ENCODE measurements around the gene TGM4.
"Not testable (repeated sequence)": the region's sequence is repeated elsewhere in the genome, so short reads cannot be mapped to it uniquely, and the experiment has no call there.

Gene TGM4

DNA sequence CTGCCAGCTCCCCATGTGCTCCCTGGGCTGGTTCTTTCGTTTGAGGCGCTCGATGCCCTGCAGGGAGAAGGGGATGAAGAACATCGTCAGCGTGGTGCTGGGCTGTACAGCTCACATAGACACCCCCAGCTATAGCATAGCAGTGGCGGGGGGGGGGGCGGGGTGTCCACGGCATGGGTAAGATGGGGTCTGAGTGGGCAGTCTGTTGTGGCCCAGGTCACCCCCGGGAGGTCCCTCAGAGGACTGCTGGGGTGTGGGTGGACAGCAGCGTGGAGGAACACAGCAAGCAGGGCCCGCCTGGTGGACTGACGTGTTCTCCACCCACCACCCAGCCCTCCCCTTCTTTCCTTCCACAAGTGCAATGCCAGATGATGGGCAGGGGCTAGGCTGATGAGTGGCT, 43.7 kb downstream of the TGM4 start:
- no peak for DNase-seq

DNA sequence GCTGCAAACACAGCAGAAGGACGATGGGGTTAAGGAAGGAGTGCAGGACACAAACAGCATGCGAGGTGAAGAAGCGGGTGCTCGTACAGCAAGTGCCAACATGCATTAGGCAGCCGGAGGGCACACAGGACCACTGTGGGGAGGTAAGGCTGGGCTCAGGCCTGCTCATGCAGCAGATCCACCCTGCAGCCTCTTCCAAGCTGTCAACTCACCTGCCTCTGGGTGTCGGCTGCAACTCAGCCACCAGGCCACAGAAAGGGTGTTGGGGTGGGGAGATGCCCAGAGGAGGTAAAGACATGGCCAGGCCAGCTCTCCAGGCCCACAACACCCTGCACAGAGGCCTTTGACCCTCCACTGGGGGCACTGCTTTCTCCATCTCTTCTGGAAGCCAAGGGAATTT, 44.2 kb downstream of the TGM4 start:
- DNase-seq, result no peak

GRCh38 chr3:44920081-44920480, 45.7 kb downstream of the TGM4 start:
- no peak for DNase-seq

GRCh38 chr3:44923632-44924456, 49.4 kb downstream of the TGM4 start:
- DNase-seq, result no peak

- DNase-seq, result no peak
Observed at GRCh38 chr3:44924457-44925084, 50.2 kb downstream of the TGM4 start.

DNA sequence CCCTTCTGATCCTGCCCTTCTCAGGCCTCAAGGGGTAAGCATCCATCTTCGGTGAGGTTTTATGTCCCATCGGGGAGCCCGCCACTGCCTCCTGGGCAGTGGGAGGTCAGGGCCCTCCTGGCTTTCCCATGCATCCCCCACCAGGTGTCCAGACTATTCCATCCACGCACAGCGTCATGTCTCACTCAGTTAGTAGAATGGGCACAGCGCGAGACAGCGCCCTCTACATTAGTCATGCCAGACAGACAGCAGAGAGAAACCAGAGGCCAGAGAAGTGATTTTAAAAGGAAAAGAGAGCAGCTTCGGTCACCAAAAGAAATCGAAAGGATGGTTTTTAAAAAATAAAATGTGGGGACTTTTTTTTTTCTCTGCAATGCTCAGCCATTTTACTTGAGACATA, 51.8 kb downstream of the TGM4 start:
- DNase-seq, result no peak

GRCh38 chr3:44926921-44927320, 52.5 kb downstream of the TGM4 start:
- no peak for DNase-seq

DNA sequence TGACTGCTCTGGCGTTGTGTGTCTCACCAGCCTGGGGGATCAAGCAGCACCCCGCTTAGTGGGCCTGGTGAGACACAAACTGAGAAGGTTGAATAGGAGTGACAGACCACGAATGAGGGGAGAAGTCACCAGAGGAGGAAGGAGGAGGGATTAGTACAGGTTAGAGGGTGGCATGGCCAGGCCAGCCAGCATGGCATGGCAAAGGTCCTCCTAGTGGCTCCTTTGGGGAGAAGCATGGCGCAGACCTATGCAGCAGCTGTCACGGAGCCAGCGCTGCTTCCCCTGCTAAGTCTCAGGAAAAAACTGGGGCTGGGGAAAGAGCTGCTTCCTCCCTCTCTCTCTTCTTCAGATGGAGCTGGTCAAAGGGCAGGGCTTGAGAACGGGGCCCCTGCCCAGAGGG, 53.0 kb downstream of the TGM4 start:
- no peak for DNase-seq

DNA sequence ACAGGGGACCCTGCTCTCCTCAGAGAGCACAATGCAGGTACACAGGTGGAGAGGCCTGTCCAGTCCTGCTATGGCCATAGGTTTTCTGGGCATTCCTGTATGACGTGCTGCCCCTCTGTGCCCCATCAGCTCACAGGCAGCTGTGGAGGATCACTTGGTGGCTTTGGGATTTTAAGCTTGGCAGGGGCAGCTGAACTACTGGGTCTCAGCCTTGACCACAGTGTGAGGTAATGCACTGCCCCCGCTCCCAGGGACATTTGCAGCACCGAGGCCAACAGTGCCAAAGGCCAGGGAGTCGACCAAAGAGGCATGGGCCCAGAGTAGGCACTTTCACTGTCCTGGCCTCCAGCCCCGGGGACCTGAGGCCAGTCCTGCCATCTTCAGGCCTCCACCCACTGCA, 55.4 kb downstream of the TGM4 start:
- no peak for DNase-seq

- DNase-seq, result no peak
Observed at GRCh38 chr3:44930911-44931310, 56.5 kb downstream of the TGM4 start.

- DNase-seq, result no peak
Observed at GRCh38 chr3:44931791-44932190, 57.4 kb downstream of the TGM4 start.

DNA sequence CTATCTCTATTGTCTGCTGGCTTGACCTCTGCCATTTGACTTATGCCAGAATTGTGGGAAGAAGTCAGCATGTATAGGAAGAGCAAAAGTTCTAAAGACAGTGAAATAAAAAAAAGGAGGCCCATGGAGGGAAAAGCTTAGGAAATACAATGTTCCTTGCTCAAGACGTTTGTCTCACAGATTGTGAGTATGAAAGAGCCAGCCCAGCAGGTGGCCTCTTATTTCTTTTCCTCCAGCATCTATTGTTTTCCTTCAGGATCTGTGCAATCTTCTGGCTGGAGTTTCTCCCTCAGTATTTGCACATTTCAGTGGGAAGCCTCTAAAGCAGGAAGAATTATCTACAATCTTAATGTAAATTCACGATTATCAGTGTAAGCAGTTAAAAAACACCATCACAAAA, 57.9 kb downstream of the TGM4 start:
- DNase-seq, result no peak

GRCh38 chr3:44932986-44933944, 58.9 kb downstream of the TGM4 start:
- no peak for DNase-seq

DNA sequence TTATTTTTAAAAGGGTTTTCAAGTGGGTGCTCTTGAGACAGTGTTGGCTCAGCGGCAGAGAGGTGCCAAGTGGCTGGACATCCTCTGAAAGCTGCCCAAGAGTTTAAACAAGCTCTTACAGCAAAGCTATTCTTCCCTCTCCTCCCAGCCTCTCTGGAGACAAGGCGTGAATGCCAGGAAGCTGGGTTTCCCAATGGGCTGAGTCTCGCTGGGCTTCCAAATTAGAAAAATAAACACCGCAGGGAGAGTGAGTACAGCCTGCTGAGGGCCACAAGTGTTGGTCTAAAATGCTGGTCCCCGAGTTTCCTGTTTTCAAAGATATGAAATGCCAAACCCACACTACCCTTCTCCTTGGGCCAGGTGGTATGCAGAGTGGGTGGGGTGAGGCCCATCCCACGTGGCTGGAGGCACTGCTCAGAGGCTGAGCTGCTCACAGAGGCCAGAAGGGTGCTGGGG, 65.2 kb downstream of the TGM4 start:
- no peak for DNase-seq

DNA sequence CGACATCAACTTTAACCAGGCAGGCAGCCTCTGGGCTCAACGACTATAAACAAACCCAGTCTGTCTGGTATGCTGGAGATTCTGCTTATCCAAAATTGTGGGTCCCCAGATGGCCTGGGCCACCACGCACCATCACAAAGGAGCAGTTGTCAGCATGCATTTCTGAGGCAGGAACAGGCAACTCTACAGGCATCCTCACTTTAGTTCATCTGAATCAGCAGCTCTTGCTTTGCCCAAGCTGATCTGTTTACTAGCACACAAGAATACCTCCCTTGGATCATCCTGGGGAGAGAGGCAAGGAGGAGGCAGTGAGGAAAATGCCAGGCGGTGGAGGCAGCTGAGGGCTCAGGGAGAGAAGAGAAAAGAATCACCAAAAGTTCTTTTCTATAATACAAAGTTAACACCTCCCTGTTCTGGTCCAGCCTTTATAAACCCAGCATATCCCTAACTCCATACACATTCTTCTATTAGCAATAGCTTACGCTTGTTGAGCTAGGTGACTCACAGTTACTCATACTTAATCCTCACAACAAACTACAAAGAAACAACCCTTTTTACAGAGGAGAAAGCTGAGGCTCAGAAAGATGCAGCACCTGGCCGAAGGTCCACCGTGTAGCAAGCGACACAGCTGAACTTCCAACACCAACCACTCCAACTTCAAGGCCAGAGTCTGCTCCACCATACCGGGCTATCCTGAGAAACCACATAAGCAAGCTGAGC, 68.0 kb downstream of the TGM4 start:
- no peak for DNase-seq

DNA sequence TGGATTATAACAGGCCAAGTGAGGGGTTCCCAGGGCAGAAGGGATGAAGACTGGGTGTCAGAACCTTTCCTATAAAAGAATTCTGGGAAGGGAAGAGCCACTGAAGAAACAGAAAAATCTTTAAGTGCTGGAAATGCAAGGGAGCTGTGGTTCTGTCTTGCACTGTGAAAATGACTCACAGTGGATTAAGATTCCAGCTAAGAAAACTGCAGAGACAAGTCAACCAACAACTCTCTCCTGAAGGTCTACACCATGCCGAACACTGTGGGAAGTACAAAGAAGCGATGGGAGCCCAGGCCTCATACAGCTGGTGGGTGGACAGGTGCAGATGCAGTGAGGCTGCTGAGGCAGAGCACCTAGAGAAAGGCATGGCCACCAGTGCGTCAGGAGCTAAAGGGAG, 73.8 kb downstream of the TGM4 start:
- no peak for DNase-seq

- not testable (repeated sequence) for DNase-seq
Observed at GRCh38 chr3:44949770-44950169, 75.4 kb downstream of the TGM4 start.

GRCh38 chr3:44950275-44950734, 75.9 kb downstream of the TGM4 start:
- no peak for DNase-seq

GRCh38 chr3:44952689-44953088, 78.3 kb downstream of the TGM4 start:
- DNase-seq, result no peak

DNA sequence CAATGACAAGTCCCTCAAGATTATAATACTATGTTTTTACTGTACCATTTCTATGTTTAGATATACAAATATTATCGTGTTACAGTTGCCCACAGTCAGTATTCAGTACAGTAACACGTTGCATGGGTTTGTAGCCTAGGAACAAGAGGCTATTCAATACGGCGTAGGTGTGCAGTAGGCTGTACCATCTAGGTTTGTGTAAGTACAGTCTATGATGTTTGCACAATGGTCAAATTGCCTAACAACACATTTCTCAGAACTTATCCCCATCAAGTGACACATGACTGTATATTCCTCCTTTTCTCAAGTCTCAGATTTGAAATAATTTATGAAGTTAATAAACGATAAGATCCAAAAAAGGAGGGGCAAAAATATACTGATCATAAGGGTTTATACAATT, 79.9 kb downstream of the TGM4 start:
- DNase-seq, result no peak

DNA sequence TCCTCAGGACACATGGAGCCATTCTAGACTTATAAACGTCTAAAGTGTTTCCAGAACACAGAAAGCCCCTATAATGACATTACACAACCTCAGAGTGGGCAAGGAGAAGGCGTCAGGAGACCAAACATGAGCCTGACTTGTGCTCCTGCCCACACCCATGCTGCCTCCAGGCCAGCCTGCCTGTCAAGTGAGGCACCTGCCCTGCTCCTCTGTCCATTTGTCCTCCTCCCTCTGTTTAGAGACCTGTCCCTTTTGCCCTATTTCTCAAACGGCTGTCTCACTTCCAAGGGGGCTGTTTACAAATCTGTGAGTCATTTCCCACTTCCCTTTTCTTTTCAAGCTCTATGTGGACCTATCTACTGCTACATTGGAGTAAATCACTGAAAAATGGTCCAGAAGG, 80.6 kb downstream of the TGM4 start:
- DNase-seq, result no peak

DNA sequence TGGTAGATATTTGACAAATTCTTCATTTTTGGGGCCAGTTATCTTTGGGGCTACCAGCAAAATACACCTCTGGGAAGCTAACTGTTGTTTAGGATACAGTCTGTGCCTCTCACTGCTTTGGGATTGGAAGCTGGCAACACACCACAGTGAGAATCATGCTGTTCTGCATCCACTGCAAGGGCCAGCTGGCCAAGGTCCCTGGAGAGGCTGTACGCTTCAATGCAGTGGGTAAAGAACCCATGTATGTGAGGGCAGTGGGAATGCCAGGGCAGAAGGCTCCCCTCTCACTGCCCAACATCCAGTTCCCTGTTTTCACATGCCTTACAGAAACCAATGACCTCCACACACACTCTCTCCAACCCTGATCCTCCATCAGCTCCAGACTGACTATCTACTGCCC, 81.5 kb downstream of the TGM4 start:
- no peak for DNase-seq

DNA sequence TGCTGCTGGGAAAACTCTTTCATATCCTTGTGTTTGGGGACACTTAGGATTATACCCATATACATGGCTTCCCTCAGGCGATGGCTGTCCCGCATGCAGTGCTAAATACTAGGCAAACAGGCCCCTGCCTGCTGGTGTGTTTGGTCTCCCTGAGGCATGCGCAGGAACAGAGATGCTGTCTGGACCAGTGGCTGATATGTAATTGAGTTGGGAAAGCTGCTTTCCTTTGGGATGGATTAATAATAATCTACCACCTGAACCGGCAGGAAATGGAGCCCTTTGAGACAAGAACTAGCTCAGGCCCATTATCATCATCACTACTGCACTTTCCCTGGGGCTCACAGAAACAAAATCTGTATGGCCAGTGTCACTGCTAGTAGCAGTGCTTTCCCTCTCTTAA, 83.6 kb downstream of the TGM4 start:
- DNase-seq, result no peak
